Measurements from ENCODE around the gene CBFA2T2. TPM values are rescaled to one million over a fixed set of nuclear protein-coding genes. Genes with fewer than 3 reads are reported as not detected.
"Not testable (repeated sequence)": the region's sequence is repeated elsewhere in the genome, so short reads cannot be mapped to it uniquely, and the experiment has no call there.

Gene CBFA2T2
- total RNA-seq, 1 donor from 2014 or later = 19.6 TPM

DNA sequence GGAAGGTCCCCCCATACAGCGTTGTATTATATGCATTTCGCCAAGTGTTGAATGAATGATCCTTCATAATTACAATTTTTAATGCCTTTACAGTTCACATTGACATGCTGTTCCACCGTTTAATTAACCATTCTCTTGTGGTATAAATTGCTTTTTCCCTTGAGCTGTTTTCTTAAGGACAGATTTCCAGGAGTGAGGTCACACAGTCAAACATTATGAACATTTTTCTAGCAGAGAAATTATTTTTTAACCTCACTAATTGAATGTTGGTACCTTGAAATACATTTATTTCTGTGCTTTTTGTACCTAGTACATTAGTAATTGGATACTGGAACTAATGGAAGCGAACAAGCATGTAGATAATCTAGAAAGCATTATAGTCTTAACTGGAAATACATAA lies 95.5 kb downstream of the CBFA2T2 start:
- Mint-ChIP-seq H3K9me3 (ENCODE audit: unreplicated experiment) (no peaks in the 10 kb centered on the region), H3K27ac (ENCODE audit: unreplicated experiment) (no peak overlapping the region), H3K36me3 (ENCODE audit: unreplicated experiment) (no peaks in the 10 kb centered on the region), H3K4me3 (ENCODE audit: unreplicated experiment) (no peak overlapping the region), H3K27me3 (ENCODE audit: unreplicated experiment) (no peaks in the 10 kb centered on the region), H3K4me1 (ENCODE audit: unreplicated experiment) (peaks cover 20% of the 10 kb centered on the region)
- DNase-seq (ENCODE audit: extremely low spot score, unreplicated experiment) = no peak
- TF ChIP-seq, protein P1, sequence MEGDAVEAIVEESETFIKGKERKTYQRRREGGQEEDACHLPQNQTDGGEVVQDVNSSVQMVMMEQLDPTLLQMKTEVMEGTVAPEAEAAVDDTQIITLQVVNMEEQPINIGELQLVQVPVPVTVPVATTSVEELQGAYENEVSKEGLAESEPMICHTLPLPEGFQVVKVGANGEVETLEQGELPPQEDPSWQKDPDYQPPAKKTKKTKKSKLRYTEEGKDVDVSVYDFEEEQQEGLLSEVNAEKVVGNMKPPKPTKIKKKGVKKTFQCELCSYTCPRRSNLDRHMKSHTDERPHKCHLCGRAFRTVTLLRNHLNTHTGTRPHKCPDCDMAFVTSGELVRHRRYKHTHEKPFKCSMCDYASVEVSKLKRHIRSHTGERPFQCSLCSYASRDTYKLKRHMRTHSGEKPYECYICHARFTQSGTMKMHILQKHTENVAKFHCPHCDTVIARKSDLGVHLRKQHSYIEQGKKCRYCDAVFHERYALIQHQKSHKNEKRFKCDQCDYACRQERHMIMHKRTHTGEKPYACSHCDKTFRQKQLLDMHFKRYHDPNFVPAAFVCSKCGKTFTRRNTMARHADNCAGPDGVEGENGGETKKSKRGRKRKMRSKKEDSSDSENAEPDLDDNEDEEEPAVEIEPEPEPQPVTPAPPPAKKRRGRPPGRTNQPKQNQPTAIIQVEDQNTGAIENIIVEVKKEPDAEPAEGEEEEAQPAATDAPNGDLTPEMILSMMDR (IDR thresholded peaks at IDR 0.05) = no peak

DNA sequence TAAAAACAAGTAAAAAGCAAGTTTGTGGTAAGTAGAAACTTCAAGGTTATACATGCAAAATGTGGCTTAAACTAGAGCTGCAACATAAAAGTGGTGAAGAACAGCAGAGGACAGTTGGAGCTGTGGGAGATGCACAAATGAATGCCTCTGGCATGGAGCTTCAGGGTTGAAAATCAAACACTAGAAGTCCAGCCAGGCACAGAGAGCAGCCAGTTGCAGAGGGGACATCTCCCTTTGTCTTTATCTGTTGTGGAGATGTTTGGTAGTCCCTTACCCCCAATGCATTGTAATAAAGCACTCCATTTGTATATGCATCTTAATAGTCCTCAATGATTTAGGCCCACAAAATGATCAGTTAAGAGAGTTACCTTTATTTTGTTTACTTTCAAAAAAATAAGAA lies 99.2 kb downstream of the CBFA2T2 start:
- H3K4me1 Mint-ChIP-seq (ENCODE audit: unreplicated experiment) = peaks cover 17% of the 10 kb centered on the region
- no peak overlapping the region for H3K27ac Mint-ChIP-seq (ENCODE audit: unreplicated experiment)
- no peak overlapping the region for H3K4me3 Mint-ChIP-seq (ENCODE audit: unreplicated experiment)
- no peaks in the 10 kb centered on the region for H3K9me3 Mint-ChIP-seq (ENCODE audit: unreplicated experiment)
- no peaks in the 10 kb centered on the region for H3K27me3 Mint-ChIP-seq (ENCODE audit: unreplicated experiment)
- H3K36me3 Mint-ChIP-seq (ENCODE audit: unreplicated experiment) = no peaks in the 10 kb centered on the region
- DNase-seq (ENCODE audit: extremely low spot score, unreplicated experiment) = no peak
- TF ChIP-seq, protein P1 (IDR thresholded peaks at IDR 0.05) = no peak

DNA sequence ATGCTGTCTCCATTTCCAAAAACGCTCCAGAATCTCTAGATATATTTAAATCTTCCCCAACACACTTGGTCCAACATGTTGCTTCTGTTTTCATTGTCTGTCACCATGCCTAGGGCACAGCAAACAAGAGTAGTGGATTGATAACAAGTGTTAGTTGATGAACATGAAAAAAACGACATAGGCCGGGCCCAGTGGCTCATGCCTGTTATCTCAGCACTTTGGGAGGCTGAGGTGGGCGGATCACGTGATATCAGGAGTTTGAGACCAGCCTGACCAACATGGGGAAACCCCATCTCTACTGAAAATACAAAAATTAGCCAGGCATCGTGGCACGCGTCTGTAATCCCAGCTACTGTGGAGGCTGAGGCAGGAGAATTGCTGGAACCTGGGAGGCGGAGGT lies 102.0 kb downstream of the CBFA2T2 start:
- not testable (repeated sequence) for H3K4me3 Mint-ChIP-seq (ENCODE audit: unreplicated experiment); H3K4me1 Mint-ChIP-seq (ENCODE audit: unreplicated experiment); H3K9me3 Mint-ChIP-seq (ENCODE audit: unreplicated experiment); DNase-seq (ENCODE audit: extremely low spot score, unreplicated experiment); H3K36me3 Mint-ChIP-seq (ENCODE audit: unreplicated experiment); H3K27me3 Mint-ChIP-seq (ENCODE audit: unreplicated experiment); H3K27ac Mint-ChIP-seq (ENCODE audit: unreplicated experiment)

DNA sequence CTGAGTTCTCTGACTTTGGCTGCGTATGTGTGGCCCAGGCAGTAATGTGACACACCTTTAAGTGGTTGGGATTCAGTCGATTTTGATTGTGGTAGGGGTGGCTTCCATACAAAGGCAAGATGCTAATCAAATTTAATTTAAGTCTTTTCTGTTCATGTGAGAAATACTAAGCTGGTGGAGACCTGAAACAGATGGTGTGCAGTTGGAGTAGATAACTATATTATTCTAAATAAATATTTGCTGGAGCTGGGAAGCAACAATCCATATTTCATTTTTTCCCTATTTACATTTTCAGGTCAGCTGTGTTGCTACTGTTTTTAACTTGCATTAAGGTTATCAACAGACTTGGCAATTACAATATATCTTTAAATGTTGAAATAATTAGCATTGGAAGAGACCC lies 104.8 kb downstream of the CBFA2T2 start:
- no peaks in the 10 kb centered on the region for H3K27me3 Mint-ChIP-seq (ENCODE audit: unreplicated experiment)
- no peak for DNase-seq (ENCODE audit: extremely low spot score, unreplicated experiment)

DNA sequence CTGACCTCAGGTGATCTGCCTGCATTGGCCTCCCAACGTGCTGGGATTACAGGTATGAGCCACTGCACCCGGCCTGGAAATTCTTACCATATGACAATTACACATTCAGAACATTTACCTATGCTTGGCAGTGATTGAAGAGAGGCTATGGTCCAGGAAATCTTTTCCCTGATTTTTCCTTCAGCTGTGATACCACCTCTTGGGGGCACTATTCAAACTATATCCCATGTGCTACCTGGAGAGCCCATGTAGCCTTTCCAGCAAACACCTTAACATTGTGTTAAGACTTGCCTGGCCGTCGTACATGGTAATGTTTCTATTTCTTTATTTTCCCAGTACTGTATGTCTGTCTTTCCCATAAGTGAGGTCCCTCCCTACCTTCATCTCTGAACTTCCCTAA lies 110.5 kb downstream of the CBFA2T2 start:
- Mint-ChIP-seq H3K27ac (ENCODE audit: unreplicated experiment) (no peak overlapping the region), H3K9me3 (ENCODE audit: unreplicated experiment) (no peaks in the 10 kb centered on the region), H3K4me1 (ENCODE audit: unreplicated experiment) (no peaks in the 10 kb centered on the region), H3K4me3 (ENCODE audit: unreplicated experiment) (no peak overlapping the region), H3K27me3 (ENCODE audit: unreplicated experiment) (no peaks in the 10 kb centered on the region), H3K36me3 (ENCODE audit: unreplicated experiment) (peaks cover 14% of the 10 kb centered on the region)
- TF ChIP-seq, protein P1 (IDR thresholded peaks at IDR 0.05) = no peak
- DNase-seq (ENCODE audit: extremely low spot score, unreplicated experiment) = no peak

More for the DNA sequence above, 104.8 kb downstream of the CBFA2T2 start:
- TF ChIP-seq, protein P1 (IDR thresholded peaks at IDR 0.05) = no peak
- H3K27ac Mint-ChIP-seq (ENCODE audit: unreplicated experiment) = no peak overlapping the region
- peaks cover 4% of the 10 kb centered on the region for H3K36me3 Mint-ChIP-seq (ENCODE audit: unreplicated experiment)
- no peak overlapping the region for H3K4me3 Mint-ChIP-seq (ENCODE audit: unreplicated experiment)
- H3K9me3 Mint-ChIP-seq (ENCODE audit: unreplicated experiment) = no peaks in the 10 kb centered on the region
- no peaks in the 10 kb centered on the region for H3K4me1 Mint-ChIP-seq (ENCODE audit: unreplicated experiment)

DNA sequence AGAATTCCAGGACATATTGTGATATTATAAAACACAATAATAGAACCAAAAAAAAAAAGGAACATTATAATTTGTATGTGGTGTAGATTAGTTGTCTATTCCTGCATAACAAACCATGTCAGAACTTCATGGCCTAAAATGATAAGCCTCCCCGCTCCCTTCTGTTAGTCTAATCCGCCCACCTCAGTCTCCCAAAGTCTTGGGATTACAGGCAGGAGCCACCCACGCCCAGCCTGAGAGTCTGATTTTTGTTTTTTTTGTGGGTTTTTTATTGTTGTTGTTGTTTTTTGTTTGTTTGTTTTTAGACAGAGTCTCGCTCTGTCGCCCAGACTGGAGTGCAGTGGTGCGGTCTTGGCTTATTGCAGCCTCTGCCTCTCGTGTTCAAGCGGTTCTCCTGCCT lies 111.1 kb downstream of the CBFA2T2 start:
- no peaks in the 10 kb centered on the region for H3K9me3 Mint-ChIP-seq (ENCODE audit: unreplicated experiment)
- H3K4me1 Mint-ChIP-seq (ENCODE audit: unreplicated experiment) = no peaks in the 10 kb centered on the region
- no peaks in the 10 kb centered on the region for H3K27me3 Mint-ChIP-seq (ENCODE audit: unreplicated experiment)
- no peak for DNase-seq (ENCODE audit: extremely low spot score, unreplicated experiment)
- TF ChIP-seq, protein P1 (IDR thresholded peaks at IDR 0.05) = no peak
- H3K27ac Mint-ChIP-seq (ENCODE audit: unreplicated experiment) = no peak overlapping the region
- H3K36me3 Mint-ChIP-seq (ENCODE audit: unreplicated experiment) = peaks cover 14% of the 10 kb centered on the region
- H3K4me3 Mint-ChIP-seq (ENCODE audit: unreplicated experiment) = no peak overlapping the region
